IMR-90 (cell line): Measurements from ENCODE around the gene ARAP1. TPM values are rescaled to one million over a fixed set of nuclear protein-coding genes. Genes with fewer than 3 reads are reported as not detected.
A peak's percentile ranks its signal among the peaks of the same experiment; 100 is the strongest.

Experiments
- ATAC-seq: fragments of 200-7000 bp; cut with Tn5 transposase; 2 replicates; pipeline ENCODE4 v1.9.1; 2020; ENCODE audit warnings: low read depth, mild to moderate bottlenecking, moderate library complexity
- BruUV-seq: library from RNA; stranded (reverse); fragments of 400-500 nt; replicated peaks from 2 replicates; lab custom pipeline; 2021; lab: Mats Ljungman, UMichigan
- CTCF ChIA-PET: fragments of 300-600 bp; formaldehyde crosslinking; extraction: SDS; loops from one replicate; lab custom pipeline; 2021; ENCODE audit warnings: antibody characterized with exemption; lab: Yijun Ruan, JAX
- POLR2A ChIA-PET: fragments of 300-600 bp; sonication (Branson Sonifier 250); formaldehyde crosslinking; loops from one replicate; lab custom pipeline; 2022; ENCODE audit warnings: antibody characterized with exemption; ENCODE audit not compliant: unreplicated experiment; lab: Charles Lee
- DNase-seq: peaks from one replicate; pipeline ENCODE4 v3.0.0; 2013
- H2AFZ ChIP-seq: replicated peaks from 2 replicates; pipeline ENCODE3; 2013; ENCODE audit warnings: low read length, mild to moderate bottlenecking; ENCODE audit not compliant: poor library complexity
- H2AK5ac ChIP-seq: 2 replicates; pipeline ENCODE4 v1.6.1; 2013; ENCODE audit warnings: low read depth, low read length, inconsistent platforms
- H2AK9ac ChIP-seq: replicated peaks from 2 replicates; pipeline ENCODE3; 2013; ENCODE audit warnings: mild to moderate bottlenecking, low read depth, low read length, moderate library complexity; ENCODE audit not compliant: poor library complexity
- H2BK120ac ChIP-seq: 2 replicates; pipeline ENCODE4 v1.6.1; 2013; ENCODE audit warnings: low read depth, low read length, inconsistent platforms
- H2BK15ac ChIP-seq: 3 replicates; pipeline ENCODE4 v1.6.1; 2013; ENCODE audit warnings: low read depth, low read length, inconsistent platforms
- H2BK20ac ChIP-seq: 2 replicates; pipeline ENCODE4 v1.6.1; 2013; ENCODE audit warnings: low read depth, mild to moderate bottlenecking, inconsistent platforms, low read length, moderate library complexity
- H2BK5ac ChIP-seq: 2 replicates; pipeline ENCODE4 v1.6.1; 2013; ENCODE audit warnings: mild to moderate bottlenecking, low read depth, low read length, inconsistent platforms; ENCODE audit not compliant: poor library complexity, severe bottlenecking
- H3K14ac ChIP-seq: replicated peaks from 2 replicates; pipeline ENCODE4 v1.6.1; 2013; ENCODE audit warnings: low read depth, low read length, inconsistent platforms
- H3K18ac ChIP-seq: 2 replicates; pipeline ENCODE4 v1.6.1; 2013; ENCODE audit warnings: low read depth, low read length, control low read depth
- H3K23ac ChIP-seq: 2 replicates; pipeline ENCODE4 v1.6.1; 2013; ENCODE audit warnings: low read depth, low read length, inconsistent platforms
- H3K27ac ChIP-seq: 2 replicates; pipeline ENCODE4 v1.5.1; 2013; ENCODE audit warnings: mild to moderate bottlenecking, control low read depth, low read length; ENCODE audit not compliant: insufficient read depth
- H3K27me3 ChIP-seq: 2 replicates; pipeline ENCODE4 v1.6.1; 2013; ENCODE audit warnings: low read length; ENCODE audit not compliant: control insufficient read depth, insufficient read depth
- H3K36me3 ChIP-seq: 2 replicates; pipeline ENCODE4 v1.6.1; 2013; ENCODE audit warnings: low read length, mixed read lengths; ENCODE audit not compliant: control insufficient read depth, insufficient read depth
- H3K4ac ChIP-seq: 2 replicates; pipeline ENCODE4 v1.6.1; 2013; ENCODE audit warnings: low read depth, low read length, inconsistent platforms
- H3K4me1 ChIP-seq: 2 replicates; pipeline ENCODE4 v1.6.1; 2013; ENCODE audit warnings: low read length, mixed read lengths; ENCODE audit not compliant: control insufficient read depth, insufficient read depth
- H3K4me2 ChIP-seq: 2 replicates; pipeline ENCODE4 v1.6.1; 2013; ENCODE audit warnings: low read depth, mild to moderate bottlenecking, control low read depth, low read length, moderate library complexity
- H3K4me3 ChIP-seq: 2 replicates; pipeline ENCODE4 v1.5.1; 2013; ENCODE audit warnings: low read depth, mild to moderate bottlenecking, control low read depth, low read length, moderate library complexity; ENCODE audit not compliant: insufficient read depth
- H3K56ac ChIP-seq: 2 replicates; pipeline ENCODE4 v1.6.1; 2013; ENCODE audit warnings: low read length, inconsistent platforms; ENCODE audit not compliant: insufficient read depth; ENCODE audit errors: extremely low read depth
- H3K79me1 ChIP-seq, 2 experiments: 2 replicates each; pipeline ENCODE4 v1.6.1; 2013; ENCODE audit warnings: low read length in 2 of 2, inconsistent platforms in 1 of 2, low read depth in 1 of 2
- H3K9ac ChIP-seq: 2 replicates; pipeline ENCODE4 v1.6.1; 2013; ENCODE audit warnings: low read depth, low read length, control low read depth
- H3K9me1 ChIP-seq: 2 replicates; pipeline ENCODE4 v1.6.1; 2013; ENCODE audit warnings: low read length, inconsistent platforms; ENCODE audit not compliant: insufficient read depth
- H3K9me3 ChIP-seq: 2 replicates; pipeline ENCODE4 v1.6.1; 2013; ENCODE audit warnings: low read length; ENCODE audit not compliant: control insufficient read depth, insufficient read depth
- H4K20me1 ChIP-seq: 2 replicates; pipeline ENCODE4 v1.6.1; 2013; ENCODE audit warnings: low read length, inconsistent platforms; ENCODE audit not compliant: insufficient read depth
- H4K5ac ChIP-seq: 2 replicates; pipeline ENCODE4 v1.6.1; 2013; ENCODE audit warnings: mild to moderate bottlenecking, low read depth, low read length, control low read depth
- H4K8ac ChIP-seq, 2 experiments: 2 replicates each; pipeline ENCODE4 v1.6.1; 2013; ENCODE audit warnings: low read depth in 2 of 2, low read length in 2 of 2, control low read depth in 1 of 2, inconsistent platforms in 1 of 2
- H4K91ac ChIP-seq: 2 replicates; pipeline ENCODE4 v1.6.1; 2013; ENCODE audit warnings: low read depth, low read length, inconsistent platforms; ENCODE audit not compliant: insufficient read depth
- BHLHE40 ChIP-seq: fragments of 150-350 bp; IDR thresholded peaks from 2 replicates; pipeline ENCODE4 v1.6.1; 2016; ENCODE audit warnings: mild to moderate bottlenecking, low read depth, low read length
- CEBPB ChIP-seq: IDR thresholded peaks from 2 replicates; pipeline ENCODE4 v1.6.1; 2012; ENCODE audit warnings: low read depth, low read length, improper control_type of control experiment
- CHD1 ChIP-seq: IDR thresholded peaks from 2 replicates; pipeline ENCODE4 v1.6.1; 2012; ENCODE audit warnings: low read depth, low read length, improper control_type of control experiment
- CTCF ChIP-seq: conservative IDR thresholded peaks from 2 replicates; pipeline ENCODE4 v1.5.1; 2012; ENCODE audit warnings: mild to moderate bottlenecking, low read depth, low read length, improper control_type of control experiment
- ELK1 ChIP-seq: fragments of 150-350 bp; IDR thresholded peaks from 2 replicates; pipeline ENCODE4 v1.6.1; 2016; ENCODE audit warnings: low read depth, mild to moderate bottlenecking, low read length, moderate library complexity, borderline replicate concordance
- FOS ChIP-seq: fragments of 150-350 bp; IDR thresholded peaks from 2 replicates; pipeline ENCODE4 v1.6.1; 2016; ENCODE audit warnings: low read depth, low read length
- MAFK ChIP-seq: IDR thresholded peaks from 2 replicates; pipeline ENCODE4 v1.6.1; 2012; ENCODE audit warnings: low read depth, low read length, improper control_type of control experiment
- MAZ ChIP-seq: IDR thresholded peaks from 2 replicates; pipeline ENCODE4 v1.6.1; 2012; ENCODE audit warnings: low read depth, mild to moderate bottlenecking, low read length, improper control_type of control experiment, moderate library complexity, borderline replicate concordance
- MXI1 ChIP-seq: IDR thresholded peaks from 2 replicates; pipeline ENCODE4 v1.6.1; 2012; ENCODE audit warnings: low read depth, mild to moderate bottlenecking, low read length, moderate library complexity, borderline replicate concordance
- NFE2L2 ChIP-seq: fragments of 150-350 bp; IDR thresholded peaks from 2 replicates; pipeline ENCODE4 v1.6.1; 2016; ENCODE audit warnings: low read depth, mild to moderate bottlenecking, low read length
- POLR2A ChIP-seq: IDR thresholded peaks from 2 replicates; pipeline ENCODE4 v1.6.1; 2012; ENCODE audit warnings: mild to moderate bottlenecking, low read depth, low read length
- RAD21 ChIP-seq: IDR thresholded peaks from 2 replicates; pipeline ENCODE4 v1.6.1; 2012; ENCODE audit warnings: low read length, improper control_type of control experiment
- RCOR1 ChIP-seq: IDR thresholded peaks from 2 replicates; pipeline ENCODE4 v1.6.1; 2012; ENCODE audit warnings: mild to moderate bottlenecking, low read length, improper control_type of control experiment; ENCODE audit not compliant: insufficient replicate concordance
- RFX5 ChIP-seq: IDR thresholded peaks from 2 replicates; pipeline ENCODE4 v1.8.0; 2012; ENCODE audit warnings: low read depth, mild to moderate bottlenecking, low read length, moderate library complexity
- SMC3 ChIP-seq: fragments of 150-350 bp; IDR thresholded peaks from 2 replicates; pipeline ENCODE4 v1.6.1; 2016; ENCODE audit warnings: low read depth, mild to moderate bottlenecking, antibody characterized with exemption, low read length, moderate library complexity
- USF2 ChIP-seq: fragments of 150-350 bp; IDR thresholded peaks from 2 replicates; pipeline ENCODE4 v1.6.1; 2017; ENCODE audit warnings: mild to moderate bottlenecking, antibody characterized with exemption, low read length, low read depth
- WGBS, 2 experiments: methylation state at CpG; one replicate each; pipeline versions ENCODE4 v1.1.5 to v1.1.7; 2013; ENCODE audit warnings: missing lambda C conversion rate in 2 of 2; ENCODE audit not compliant: insufficient read length in 1 of 2; ENCODE audit errors: extremely low coverage in 2 of 2; 5-methylcytosine and 5-hydroxymethylcytosine counted together
- dilution Hi-C: fragments of 300-500 bp; cut with HindIII; formaldehyde crosslinking; loops from one replicate; pipeline ENCODE4 v1.14.3; 2018; ENCODE audit warnings: low sequenced_read_pairs; ENCODE audit not compliant: unreplicated experiment
- in situ Hi-C: fragments of 300-500 bp; cut with MboI; formaldehyde crosslinking; loops from 3 replicates; pipeline ENCODE4 v1.14.3; 2019; ENCODE audit warnings: low sequenced_read_pairs, inconsistent platforms, mixed read lengths
- intact Hi-C: fragments of 100-400 bp; cut with micrococcal nuclease; formaldehyde crosslinking; loops from 2 replicates; pipeline ENCODE4 v1.10.0; 2022
- polyA plus RNA-seq, 3 experiments: library from polyadenylated mRNA; depleted of rRNA; stranded (reverse); fragments of >200 nt; gene quantifications; 2 replicates each; pipeline ENCODE4 v1.2.3, GENCODE V29; 2012; ENCODE audit warnings: low replicate concordance in 1 of 3
- total RNA-seq: library from RNA; depleted of rRNA; stranded (reverse); fragments of >200 nt; gene quantifications from 2 replicates; pipeline ENCODE4 v1.2.3, GENCODE V29; 2012

ARAP1 gene
- total and polyA plus RNA-seq, 2 of the 4 experiments (the other 2 are of a cell fraction): 37.6 to 63.1 TPM

GRCh38 chr11:72723508-72723907, 28.7 kb downstream of the ARAP1 start:
- POLR2A ChIA-PET: no interaction called here
- no peak overlapping the region for H3K56ac ChIP-seq
- ATAC-seq: no peak

More at GRCh38 chr11:72723508-72723907, 28.7 kb downstream of the ARAP1 start:
- 63% methylated on average over 2 of the region's 9 CpGs; no CpG with 5 or more reads in 1 of the 2 experiments for WGBS, 2 experiments
- Histone ChIP-seq H3K9me3 (no peaks in the 10 kb centered on the region), H3K14ac (no peak overlapping the region), H3K36me3 (peaks cover 4% of the 10 kb centered on the region; the same call in 1 of the 2 replicates), H4K8ac (no peak overlapping the region), H2AFZ (no peak overlapping the region), H3K9ac (no peak overlapping the region), H4K5ac (no peak overlapping the region), H3K4me3 (no peak overlapping the region), H2BK120ac (no peak overlapping the region), H3K4me1 (peaks cover 32% of the 10 kb centered on the region), H3K4ac (no peak overlapping the region), H2AK5ac (peak overlapping the region; percentile 83; the same call in 1 of the 2 replicates), H4K91ac (no peak overlapping the region), H3K27me3 (no peaks in the 10 kb centered on the region), H4K20me1 (peaks cover 31% of the 10 kb centered on the region), H3K79me1 (peaks cover 38 to 89% of the 10 kb centered on the region in 2 experiments), H3K9me1 (peaks cover 24% of the 10 kb centered on the region), H2BK15ac (no peak overlapping the region), H3K27ac (no peak overlapping the region), H2BK5ac (no peak overlapping the region), H3K4me2 (no peak overlapping the region), H2AK9ac (no peak overlapping the region), H3K18ac (no peak overlapping the region), H2BK20ac (no peak overlapping the region), H3K23ac (no peak overlapping the region)
- dilution Hi-C loops: no loop called here
- no peak for DNase-seq
- in situ Hi-C loops: loop anchor here (5.0 to 10.0 kb wide), 4 partner anchors 69 to 561 kb away; partner anchors contain the start of genes FCHSD2 and STARD10
- TF ChIP-seq MAFK (no peak), ELK1 (no peak), RFX5 (no peak), CEBPB (no peak), USF2 (no peak), SMC3 (no peak), MXI1 (no peak), FOS (no peak), NFE2L2 (no peak), CHD1 (no peak), CTCF (no peak), RAD21 (no peak), POLR2A (no peak), MAZ (no peak), RCOR1 (no peak), BHLHE40 (no peak)
- no TSS peak for BruUV-seq
- intact Hi-C loops: no loop called here
- CTCF ChIA-PET: no interaction called here
